HG03139 (cell line): ENCODE data around the gene SLC22A8.
"Not testable (repeated sequence)": the region's sequence is repeated elsewhere in the genome, so short reads cannot be mapped to it uniquely, and the experiment has no call there.

Experiments used
- ATAC-seq: cut with Tn5 transposase; IDR thresholded peaks from one replicate; pipeline ENCODE4 v1.9.1; 2021; ENCODE audit not compliant: unreplicated experiment

The SLC22A8 gene

DNA sequence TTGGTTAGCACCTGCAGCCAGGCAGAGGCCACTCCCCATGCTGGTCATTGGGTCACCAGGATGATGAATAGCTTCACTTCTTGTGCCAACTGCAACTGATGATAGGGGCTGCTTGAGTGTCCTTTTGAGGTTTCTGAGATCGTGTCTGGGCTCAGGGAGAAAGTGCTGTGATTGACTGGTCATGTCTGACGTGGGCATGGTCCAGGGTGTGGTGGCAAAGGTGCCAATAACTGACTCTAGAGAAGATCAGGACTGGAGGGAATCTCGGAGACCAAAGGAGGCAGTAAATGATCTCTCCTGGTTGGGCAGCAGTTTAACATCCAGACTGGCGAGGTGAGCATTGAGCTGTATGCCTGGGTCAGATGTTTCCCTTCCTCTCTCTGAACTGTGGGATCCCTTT is 20.9 kb downstream of the SLC22A8 start:
- no peak for ATAC-seq

DNA sequence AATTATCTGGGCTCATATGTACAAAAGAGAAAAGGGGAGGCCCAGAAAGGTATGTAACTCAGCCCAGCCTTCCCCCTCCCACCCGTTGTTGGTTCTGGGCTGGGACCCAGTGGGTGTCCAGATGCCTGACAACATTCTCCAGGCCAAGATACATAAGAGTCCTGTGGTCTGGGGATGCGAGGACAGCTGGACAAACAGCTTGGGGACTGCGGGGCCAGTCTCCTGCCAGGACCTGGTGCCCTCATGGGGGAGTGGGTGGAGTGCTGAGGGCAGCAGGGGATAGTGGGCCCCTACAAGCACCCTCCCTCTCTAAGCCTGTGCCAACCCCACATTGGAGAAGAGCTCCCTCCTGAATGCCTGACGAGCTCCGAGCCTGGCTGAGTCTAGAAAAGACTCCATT is 27.4 kb downstream of the SLC22A8 start:
- no peak for ATAC-seq

DNA sequence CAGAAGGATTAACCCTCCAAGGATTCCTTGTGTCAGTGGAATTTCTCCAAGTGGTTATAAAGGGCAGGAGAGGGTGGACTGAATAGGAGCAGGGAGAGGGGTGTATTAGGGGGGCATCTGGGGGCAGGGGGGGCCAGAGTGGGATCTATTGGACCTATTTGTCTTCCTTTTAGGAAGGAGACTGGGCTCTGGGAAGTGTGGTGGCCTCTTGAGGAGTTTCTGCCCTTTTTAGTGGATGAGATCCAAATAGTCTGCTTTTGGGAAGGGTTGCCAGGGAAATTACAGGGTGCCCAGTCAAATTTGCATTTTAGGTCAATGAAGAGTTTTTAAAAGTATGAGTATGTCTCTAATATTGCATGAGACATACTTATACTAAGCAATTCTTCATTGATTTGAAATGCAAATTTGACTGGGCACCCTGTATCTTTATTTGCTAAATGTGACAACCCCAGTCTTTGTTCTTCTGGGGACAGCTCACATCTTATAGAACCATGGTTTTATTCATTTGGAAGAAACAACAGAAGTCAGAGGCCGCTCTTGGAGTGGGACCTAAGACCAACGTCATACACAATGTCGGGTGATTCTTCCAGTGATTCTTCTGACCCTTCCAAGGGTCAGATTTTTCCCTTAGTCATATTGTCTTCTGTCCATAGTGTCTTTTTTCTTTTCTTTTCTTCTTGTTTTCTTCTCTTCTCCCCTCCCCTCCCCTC is 30.4 kb downstream of the SLC22A8 start:
- no peak for ATAC-seq

DNA sequence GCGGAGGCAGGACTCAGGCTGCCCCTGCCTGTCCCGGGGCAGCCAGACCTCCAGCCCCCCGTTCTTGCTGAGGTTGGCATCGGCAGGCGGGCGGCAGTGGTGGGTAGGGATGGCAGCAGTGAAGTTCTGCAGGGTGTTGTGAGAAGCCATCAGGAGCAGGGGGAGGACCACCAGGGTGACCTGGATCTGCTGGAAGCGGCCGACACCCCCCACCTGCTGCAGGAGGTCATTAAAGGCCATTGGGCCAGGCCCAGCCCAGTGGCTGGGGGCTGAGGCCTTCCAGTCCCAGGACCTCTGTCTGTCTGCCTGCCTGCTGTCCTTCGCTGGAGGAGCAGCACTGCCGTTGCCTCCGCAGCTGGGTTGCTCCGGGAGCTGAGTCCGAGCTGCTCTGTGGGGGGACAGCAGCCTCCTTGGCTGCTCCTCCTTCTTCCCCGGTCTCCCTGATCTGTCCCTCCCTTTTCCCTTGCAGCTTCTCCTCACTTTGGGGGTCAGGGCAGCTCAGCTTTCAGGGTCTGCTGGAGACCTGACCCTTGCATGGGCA is 31.1 kb downstream of the SLC22A8 start, which contains the start of gene SLC22A6:
SLC22A6 (minus strand) TSS at position 517 of the 541 bp plus-strand sequence; CDS start at position 240, 277 bp downstream.
- ATAC-seq, result no peak

DNA sequence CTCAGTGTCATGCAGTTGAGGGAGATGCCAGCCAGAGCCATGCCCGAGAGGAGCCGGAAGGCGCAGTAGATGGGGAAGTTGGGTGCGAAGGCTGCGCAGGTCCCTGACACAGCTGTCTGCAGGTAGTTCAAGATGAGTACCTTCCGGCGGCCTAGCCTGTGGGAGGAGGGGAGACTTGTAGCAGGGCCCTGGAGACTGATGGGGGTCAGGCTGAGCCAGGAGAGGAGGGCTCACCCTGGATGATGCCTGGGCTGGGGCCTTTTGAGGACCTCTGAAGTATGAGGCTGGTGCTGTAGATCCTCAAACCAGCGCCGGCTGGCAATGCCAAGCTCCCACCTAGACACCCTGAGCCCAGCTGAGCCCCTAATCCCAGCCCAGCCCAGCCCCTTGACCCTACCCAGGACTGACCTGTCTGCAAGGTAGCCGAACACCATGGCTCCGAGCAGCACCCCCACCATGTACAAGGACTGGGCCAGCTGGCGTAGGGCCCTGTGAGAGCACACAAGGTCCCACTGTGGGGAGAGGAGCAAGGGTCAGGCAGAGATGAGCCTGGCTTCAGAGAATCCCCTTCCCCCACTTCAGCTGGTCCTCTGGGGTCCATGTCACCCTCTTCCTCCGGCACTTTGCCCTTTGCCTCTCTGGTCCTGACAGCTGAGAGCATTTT is 32.0 kb downstream of the SLC22A8 start:
- ATAC-seq, result no peak

DNA sequence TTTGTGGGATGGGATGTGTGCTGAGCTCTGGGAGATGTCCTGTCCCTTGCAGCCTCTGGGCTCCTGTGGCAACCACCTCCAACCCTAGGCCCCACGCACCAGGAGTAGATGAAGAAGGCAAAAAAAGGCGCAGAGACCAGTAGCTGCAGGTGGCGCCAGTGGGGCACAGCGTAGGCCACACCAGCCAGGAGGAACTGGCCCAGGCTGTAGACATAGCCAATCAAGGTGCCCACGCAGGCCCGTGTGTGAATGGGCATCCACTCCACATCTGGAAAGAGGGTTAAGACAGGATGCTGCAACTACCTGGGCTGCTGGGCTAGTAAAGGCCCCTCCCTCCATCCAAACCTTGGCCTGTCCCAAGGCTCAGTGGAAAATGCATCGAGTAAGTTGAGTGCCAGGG is 33.9 kb downstream of the SLC22A8 start:
- ATAC-seq, result no peak

DNA sequence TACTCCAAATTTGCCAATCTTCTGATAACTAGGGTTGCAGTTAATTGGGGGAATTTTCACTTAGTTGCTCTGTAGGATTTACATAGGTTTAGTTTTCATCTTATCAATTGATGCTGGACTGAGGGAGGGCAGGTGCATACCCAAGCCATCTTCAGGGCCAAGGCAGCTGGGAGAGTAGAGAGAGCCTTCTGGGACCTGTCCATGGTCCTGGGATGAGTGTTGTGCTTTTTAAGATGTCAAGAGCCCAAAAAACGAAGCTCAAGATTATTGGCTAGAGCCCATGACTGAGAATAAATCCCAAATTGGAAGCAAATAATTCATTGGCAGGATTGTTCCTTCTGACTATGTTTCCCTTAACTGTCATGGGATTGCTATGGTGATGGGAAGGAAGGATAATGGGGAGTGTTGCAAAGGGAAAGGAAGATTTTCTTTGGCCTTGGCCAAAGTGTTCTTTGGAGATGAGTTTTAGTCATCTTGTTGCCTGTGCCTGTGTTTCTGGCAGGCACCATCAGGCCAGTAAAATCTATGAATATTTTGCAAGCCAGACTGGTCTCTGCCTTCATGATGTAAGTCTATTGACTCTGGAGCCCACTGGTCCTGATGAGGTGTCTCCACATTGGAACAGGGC is 35.4 kb downstream of the SLC22A8 start:
- no peak for ATAC-seq

DNA sequence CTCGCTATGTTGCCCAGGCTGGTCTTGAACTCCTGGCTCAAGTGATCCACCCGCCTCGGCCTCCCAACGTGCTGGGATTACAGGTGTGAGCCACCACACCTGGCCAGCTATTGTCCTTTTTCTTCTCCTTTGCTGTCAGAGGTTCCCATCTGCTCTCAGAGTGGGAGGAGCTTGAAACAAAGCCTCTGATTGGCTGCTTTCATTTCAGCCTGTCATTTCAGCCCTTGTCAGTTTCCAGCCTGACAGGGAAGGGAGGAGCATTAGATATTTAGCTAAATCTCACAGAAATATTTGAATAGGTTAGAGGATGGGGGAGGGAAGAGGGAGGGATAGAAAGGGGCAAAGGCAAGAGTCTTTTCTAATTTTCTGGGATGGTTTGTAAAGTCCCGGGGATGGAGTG is 39.5 kb downstream of the SLC22A8 start:
- ATAC-seq, result no peak

DNA sequence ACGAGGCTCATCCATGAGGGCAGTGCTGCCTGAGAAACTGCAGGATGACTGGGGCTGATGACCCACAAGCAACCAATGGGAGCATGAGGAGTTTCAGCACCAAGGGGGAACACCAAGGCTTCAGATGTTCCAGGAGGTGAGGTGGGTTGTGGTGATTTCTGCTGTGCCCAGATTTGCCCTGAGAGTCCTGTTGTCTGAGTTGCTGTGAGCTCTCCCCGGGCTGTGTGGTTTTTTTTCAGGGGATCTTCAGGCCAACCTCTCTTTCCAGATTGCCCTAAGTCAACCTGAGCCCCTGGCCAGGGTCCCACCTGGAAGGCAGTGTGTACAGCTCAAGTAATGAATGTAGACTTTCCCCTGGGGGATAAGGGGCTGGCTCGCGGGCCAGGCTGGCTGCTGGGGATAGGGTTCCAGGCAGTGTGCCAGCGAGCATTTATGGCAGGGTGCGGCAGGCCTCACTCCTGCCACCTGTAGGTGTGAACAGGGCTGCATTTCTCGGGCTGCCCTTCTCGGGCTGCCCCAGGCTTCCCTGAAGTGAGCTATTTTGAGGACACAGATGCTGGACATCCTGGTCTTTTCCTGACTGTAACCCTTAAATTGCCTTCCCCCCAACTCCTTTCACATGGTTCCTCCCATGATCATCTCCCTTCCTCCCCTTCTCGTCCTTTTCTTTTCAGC is 40.7 kb downstream of the SLC22A8 start:
- no peak for ATAC-seq

DNA sequence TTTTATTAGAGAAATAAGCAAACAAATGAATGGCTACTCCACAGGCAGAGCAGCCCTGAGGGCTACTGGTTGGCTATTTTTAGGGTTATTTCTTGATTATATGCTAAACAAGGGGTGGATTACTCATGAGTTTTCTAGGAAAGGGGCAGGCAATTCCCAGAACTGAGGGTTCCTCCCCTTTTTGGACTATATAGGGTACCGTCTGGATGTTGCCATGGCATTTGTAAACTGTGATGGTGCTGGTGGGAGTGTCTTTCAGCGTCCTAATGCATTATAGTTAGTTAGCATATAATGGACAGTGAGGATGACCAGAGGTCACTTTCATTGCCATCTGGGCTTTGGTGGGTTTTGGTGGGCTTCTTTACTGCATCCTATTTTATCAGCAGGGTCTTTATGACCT is 50.1 kb downstream of the SLC22A8 start:
- ATAC-seq, result no peak

DNA sequence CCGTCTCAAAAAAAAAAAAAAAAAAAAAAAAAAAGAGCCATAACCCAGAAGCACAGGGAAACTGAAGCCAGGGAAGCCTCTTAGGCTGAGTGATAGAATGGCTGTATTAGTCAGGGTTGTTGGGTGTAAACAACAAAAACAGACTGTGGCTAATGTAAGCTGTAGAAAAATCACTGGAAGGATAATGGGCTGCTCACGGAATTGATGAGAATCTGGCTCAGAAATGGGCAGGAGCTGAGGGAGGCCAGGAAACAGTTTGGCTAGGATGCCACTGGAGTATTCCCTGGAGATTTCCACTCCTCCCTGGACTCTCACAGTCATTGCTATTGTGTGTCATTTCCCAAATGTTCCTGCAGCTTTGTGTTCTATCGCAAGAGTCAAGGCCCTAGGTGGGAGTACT is 53.2 kb downstream of the SLC22A8 start:
- no peak for ATAC-seq

DNA sequence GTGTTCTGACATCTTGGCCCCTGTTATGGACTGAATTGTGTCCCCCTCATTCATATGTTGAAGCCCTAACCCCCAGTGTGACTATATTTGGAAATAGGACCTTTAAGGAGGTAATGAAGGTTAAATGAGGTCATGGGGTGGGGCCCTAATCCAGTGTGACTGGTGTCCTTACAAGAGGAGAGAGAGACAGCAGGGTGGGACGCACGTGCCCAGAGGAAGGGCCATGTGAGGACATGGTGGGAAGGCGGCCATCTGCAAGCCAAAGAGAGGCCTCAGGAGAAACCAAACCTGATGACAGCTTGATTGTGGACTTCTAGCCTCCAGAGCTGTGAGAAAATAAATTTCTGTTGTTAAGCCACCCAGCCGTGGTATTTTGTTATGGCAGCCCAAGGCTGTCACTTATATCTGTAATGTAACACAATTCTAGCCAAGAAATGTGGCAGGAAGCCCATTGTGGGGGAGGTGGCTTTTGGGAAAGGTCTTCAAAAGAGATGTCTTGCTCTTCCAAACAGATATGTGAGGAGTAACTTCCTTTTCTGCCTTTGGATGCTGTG is 54.5 kb downstream of the SLC22A8 start:
- ATAC-seq, result no peak

DNA sequence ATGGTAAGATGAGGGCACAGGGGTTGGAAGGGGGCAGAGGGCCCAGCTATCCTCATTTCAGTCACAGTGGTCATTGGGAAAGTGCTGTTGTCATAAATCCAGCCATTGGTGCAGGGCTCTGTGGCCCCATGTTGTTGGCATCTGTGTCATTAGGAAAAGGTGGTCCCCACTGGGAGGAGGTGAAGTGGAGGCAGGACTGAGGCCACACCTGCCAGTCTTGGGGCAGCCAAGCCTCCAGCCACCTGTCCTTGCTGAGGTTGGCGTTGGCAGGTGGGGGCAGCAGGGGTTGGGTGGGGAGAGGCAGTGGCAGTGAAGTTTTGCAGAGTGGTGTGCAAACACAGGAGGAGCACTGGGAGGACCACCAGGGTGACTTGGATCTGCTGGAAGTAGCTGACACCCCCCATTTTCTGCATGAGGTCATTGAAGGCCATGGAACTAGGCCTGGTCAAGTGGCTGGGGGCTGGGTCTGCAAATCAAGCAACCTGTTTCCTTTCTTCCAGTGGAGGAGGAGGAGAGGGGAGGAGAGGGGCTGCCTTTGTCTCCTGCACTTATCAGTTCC is 56.1 kb downstream of the SLC22A8 start:
- no peak for ATAC-seq

DNA sequence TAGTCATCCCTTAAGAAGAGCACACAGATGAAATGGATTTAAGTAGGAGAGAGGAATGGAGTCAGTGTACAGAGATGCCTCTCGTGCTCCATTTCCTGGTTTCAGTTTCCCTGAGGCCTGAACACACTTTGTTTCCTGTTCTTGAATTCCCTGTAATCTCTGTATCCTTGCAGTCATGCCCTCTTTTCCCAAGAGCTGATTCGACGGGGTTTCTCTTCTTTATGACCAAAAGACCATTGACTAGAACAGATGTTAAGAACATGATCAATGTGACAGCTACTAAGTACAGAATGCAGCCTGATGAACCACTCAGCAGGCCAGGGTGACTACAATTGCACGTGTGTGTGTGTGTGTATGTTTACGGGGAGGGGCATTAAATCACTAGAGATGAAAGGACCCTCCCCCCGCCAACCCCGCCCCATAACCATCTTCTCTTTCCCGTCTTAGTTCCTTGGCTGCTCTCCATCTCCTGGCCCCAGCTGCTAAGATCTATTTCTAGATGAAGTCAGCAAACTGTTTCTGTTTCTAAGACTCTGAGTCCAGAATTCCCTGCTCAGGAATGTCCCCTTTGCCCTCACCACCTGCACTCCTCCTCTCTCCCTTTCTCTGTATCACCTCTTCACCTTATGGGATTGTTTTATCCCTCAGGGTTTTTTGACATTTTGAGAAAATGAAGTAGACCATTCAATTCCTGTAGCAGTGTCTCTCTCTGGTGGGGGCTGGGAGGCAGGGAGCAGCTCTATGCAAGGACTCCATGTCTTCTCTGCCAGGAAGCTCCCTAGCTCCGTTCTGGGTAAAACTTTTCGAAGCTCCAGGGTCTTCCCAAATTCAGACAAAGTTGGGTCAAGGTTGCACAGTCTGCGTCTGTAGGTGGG is 56.9 kb downstream of the SLC22A8 start:
- no peak for ATAC-seq

DNA sequence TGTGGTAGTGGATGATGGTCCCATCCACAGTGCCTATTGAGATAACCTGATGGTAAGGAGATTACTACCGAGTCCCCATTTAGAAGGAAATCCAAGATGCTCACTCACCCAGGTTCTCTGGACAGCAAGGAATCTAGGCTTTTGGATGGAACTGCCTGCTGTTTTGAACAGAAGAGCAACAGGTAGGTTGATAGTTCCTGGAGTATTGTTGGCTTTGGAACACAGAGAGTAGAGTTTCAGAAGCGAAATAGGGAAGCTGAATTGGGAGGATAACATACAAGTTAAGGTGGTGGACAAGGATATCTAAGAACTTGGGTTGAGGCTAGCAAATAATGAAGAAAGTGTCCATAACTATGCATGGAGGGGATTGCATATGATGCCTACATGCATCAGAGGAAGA is 58.5 kb downstream of the SLC22A8 start:
- no peak for ATAC-seq

DNA sequence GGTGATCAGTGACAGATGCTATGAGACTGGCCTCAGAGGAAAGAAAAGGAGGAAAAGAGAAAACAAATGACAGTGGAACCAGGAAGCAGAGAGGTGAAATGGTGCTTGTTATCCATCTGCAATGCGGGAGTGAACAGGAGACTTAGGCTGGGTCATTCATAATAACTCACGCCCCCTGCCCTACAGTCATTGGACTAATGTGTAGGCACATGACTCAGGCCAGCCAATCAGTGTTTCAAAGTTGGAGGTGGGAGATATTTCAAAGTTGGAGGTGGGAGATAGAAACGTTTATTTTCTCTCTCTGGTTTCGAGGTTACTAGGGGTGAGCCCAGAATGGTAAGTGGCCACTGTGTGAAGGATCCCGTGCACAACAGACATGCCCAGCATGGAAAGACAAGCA is 61.2 kb downstream of the SLC22A8 start:
- ATAC-seq, result no peak

DNA sequence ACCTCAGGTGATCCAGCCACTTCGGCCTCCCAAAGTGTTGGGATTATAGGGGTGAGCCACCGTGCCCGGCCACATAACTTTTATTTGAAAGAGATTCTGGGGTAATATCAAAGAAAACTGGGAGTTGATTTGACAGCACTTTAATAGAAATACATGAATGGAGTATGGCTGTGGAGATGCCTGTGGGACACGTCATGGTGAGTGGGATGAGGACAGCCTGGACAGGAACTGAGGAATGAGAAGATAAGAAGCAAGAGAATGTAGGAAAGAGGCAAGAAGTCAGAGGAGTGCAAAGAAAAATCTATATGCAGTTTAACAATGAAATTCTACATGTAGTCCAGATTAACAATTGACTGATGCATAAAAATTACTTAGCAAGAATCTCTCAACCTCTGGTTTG is 61.8 kb downstream of the SLC22A8 start:
- ATAC-seq, result no peak

DNA sequence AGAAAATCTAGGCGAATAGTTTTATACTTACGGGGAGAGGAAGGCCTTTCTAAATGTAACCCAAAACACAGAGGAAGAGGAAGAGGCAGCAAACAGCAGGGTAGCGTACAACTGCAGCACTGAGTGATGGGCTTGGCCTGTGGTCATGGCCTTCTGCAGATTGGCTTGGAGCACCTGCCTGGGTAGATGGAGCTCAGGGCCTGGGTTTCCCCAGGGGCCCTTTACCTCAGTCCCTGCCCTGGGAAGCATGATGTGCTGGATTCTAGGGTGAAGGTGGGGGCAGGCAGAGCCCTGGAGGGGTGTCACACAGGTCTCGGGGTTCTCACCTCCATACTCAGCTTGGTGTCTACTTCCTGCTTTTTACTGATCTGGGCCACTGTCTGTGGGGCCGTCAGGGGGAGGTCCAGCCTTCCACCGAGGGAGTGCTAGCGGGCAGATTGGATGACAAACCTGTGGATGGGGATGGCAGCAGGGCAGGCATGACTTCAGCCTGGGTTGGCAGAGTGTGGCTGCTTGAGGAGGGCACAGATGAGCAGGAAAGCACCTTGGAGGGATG is 66.8 kb downstream of the SLC22A8 start:
- ATAC-seq, result no peak

DNA sequence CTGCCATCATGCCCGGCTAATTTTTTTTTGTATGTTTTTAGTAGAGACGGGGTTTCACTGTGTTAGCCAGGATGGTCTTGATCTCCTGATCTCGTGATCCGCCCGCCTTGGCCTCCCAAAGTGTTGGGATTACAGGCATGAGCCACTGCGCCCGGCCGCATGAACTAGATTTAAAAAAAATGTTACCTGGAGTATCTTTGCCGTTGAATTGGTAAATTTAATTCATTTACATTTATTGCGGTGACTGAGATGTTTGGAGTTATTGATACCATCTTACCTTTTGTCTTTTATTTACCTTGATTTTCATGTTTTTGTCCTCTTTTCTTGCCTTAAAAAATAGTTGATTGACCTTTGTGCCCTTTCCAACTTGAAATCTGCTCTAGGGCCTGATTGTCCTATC is 70.1 kb downstream of the SLC22A8 start:
- not testable (repeated sequence) for ATAC-seq
